Stimulated activated CD4-positive, alpha-beta T cell treated with anti-CD3 and anti-CD28 coated beads, Interleukin-1b, Interleukin-23, amount 100 ng/mL, for 1 hour (primary cell): ENCODE results near the gene AFAP1L1.

Experiments
- DNase-seq, 2 donors: peaks; one replicate each; pipeline ENCODE4 v3.0.0-alpha.2; 2020; ENCODE audit warnings: low read depth in 2 of 2

Gene AFAP1L1

DNA sequence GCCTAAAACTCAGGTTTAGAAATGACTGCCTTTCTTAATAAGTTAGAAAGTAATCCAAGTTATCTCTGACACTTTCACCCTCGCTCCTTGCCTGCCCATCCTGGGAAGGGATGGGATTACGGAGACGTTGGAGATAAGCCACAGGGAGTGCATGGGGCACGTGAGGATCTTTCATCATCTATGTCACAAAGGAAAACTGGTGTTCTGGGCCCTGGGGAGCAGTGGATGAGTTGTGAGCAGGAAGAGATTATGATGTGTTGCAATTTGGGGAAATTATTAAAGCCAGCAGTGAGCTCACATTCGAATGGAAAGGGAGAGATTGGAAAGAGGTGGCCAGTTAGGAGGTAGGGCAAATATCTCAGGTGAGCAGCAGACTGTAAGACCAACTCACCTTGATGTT, 12.8 kb downstream of the AFAP1L1 start:
- no peak for DNase-seq

DNA sequence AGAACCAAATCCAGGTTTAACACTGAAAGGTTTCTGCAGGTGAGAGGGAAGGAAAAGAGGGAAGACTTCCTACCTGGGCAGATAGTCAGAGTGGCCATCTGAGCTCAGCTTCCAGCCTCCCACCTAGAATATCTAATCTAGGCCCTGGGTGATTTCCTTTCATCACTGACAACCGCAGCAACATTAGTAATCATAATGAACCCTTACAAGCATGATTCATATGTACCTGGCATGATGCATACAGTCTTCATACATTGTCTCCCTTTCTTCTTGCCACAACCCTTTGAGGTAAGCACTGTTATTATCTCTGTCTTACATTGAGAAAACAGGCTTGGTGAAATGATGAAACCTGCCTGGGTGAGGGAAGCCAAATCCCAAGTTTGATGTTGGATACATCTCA, 13.5 kb downstream of the AFAP1L1 start:
- no peak for DNase-seq

DNA sequence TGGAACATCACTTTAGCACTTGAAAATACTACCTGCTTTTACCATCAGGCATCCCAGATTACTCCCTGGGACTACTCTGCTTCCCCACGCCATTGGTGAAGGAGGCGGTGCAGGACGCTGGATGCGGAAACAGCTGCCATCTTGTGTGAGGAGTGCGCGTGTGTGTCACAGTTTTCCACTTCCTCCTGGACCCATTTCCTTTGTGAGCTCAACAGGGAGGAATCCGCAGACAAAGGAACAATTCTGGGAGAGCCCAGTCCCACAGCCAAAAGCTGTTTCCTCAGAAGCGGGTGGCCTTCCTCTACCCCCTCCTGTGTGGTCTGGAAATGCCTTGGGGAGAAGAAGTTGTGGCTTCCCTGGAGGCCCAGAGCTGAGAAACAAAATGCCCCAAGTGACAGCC, 16.8 kb downstream of the AFAP1L1 start:
- no peak for DNase-seq

DNA sequence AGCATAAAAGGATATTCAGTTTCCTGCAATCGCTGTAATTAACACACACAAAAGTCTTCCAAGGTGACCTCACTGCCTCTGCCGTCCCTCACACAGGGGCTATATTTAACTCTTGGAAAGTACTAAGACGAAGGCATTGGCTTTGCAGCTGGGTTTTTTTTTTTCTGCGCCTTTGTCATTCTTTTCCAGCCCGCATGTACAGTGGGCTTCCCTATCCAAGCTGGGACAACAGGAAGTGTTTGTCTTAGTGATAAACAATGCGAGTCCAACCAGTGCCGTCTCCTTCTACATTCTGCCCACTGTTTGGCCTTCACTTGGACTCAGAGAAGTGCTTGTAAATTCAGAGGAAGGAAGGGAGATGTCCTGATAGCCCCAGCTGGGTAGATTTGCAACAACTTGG, 17.6 kb downstream of the AFAP1L1 start:
- no peak for DNase-seq

GRCh38 chr5:149294872-149295829, 23.5 kb downstream of the AFAP1L1 start:
- DNase-seq, result no peak

- no peak for DNase-seq
Observed at GRCh38 chr5:149297340-149298025, 25.8 kb downstream of the AFAP1L1 start.

GRCh38 chr5:149298163-149298562, 26.5 kb downstream of the AFAP1L1 start:
- DNase-seq, result no peak

DNA sequence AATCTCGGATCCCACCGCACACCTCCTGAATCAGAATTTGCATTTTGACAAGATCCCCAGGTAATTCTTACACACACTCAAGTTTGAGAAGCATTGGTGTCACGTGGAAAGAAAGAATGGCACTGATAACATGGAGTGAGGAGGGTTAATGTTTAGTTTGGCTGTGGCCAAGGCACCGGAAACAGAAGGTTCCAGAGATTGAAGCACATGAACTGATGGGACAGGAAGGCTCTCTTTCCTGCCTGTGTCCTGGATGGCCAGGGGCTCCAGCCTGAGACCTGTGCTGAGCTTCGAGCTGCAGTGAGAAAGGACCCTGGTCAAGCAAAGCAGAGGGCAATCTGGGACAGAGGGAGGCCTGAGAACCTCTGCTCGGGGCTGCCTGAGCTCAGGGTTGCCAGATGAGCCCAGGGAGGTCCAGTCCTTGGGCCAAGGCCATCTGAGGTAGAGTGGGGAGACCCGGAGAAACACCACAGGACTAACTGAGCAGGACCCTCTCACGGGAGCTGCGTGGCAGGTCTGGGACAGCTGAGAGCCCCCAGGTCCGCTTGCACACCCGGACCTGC, 27.3 kb downstream of the AFAP1L1 start:
- no peak for DNase-seq

- no peak for DNase-seq
Observed at GRCh38 chr5:149299451-149300054, 27.9 kb downstream of the AFAP1L1 start.

GRCh38 chr5:149300441-149300840, 28.8 kb downstream of the AFAP1L1 start:
- DNase-seq, result no peak

- DNase-seq, result no peak
Observed at GRCh38 chr5:149301049-149301743, 29.5 kb downstream of the AFAP1L1 start.

DNA sequence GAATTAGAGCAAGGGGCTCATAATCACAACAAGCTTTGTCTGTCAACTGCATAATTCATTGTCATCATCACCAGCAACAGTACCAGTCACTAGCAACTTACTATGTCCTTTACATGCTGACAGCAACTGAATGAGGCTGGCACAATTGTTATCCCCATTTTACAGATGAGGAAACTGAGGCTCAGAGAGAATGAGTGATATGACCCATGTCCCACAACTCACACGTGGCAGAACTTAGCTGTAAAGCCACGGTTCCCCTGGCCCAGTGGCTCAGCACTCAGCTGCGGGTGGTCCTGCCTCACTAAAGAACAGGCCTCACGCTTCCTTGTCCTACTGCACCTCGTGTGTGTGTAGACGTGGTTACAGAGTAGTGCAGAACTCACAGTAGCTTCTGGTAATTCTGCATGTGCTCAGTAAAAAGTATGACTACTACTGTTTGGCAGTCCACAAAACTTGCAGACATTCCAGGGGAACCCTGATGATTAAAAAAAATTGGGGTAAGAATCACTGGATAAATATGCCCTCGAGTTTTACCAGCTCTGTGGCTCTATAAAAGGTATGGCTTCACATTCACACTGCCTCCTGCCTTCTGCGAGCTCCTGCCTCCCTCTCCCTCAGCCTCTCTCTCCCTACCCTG, 30.2 kb downstream of the AFAP1L1 start:
- no peak for DNase-seq

GRCh38 chr5:149302641-149303040, 31.0 kb downstream of the AFAP1L1 start:
- DNase-seq, result no peak

DNA sequence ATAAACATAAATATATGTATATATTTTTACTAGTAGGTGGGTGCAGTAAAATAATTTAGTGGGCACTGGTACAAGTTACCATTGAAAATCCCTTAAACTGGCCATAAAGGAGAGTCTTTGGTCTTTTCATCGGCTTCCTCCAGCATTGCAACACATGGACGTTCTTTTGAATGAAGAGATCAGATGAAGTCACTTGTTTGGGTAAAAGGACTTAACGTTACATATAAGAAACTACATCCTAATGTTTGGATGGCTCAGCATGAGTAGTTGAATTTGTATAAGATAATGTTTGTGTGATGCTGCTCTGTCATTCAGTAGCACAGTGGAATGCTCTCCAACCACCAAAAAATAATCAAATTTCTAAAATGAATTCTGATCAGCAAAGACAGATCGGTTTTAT, 31.6 kb downstream of the AFAP1L1 start:
- no peak for DNase-seq

- no peak for DNase-seq
Observed at GRCh38 chr5:149304195-149305078, 32.8 kb downstream of the AFAP1L1 start.

GRCh38 chr5:149309354-149309753, 37.7 kb downstream of the AFAP1L1 start:
- DNase-seq, result no peak

DNA sequence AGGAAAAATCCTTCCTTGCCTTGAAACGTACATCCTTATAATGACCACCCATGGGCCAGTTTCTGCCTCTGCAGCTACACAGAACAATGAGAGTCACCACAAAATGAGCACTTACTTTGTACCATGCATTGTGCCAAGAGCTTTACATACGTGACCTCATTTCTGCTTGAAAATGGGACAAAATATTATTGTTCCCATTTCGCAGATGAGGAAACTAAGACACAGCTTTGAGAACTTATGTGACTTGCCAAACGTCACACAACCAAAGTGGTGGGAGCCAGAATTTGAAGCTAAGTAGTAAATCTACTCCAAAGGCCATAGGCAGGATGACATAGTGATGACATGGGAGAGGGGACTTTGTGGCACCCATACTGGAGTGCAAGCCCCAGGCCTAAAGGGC, 38.8 kb downstream of the AFAP1L1 start:
- DNase-seq, result no peak

DNA sequence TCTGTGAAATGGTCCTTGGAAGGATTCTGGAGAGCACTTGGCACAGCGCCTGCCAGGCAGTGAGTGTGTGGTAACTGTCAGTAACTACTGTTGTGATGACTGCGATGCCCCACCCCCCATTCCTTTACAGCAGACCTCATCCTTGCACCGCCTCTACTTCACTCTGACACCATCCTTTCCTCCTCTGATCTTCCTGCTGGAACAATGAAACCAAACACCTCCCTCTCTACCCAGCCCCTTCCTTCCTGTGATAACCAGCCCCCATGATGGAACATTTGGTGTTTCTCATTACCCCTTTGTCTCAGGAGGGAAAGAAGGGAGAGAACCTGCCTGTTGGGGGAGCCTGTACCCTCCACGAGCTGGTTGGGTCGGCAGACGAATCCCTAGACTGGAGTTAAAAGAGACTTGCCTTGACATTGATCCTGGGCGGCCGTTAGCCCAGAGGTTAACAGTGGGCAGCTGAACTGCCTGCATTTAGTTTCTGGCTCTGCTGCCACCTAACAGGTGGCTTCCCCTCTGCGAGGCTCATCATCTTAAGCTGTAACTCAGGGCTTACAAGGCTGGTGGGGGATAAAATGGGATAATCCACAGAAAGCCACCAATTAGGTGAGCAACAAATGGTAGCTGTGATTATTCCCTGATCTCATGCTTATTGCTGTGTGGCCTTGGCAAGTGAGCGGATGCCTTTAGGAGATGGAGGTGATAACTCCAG, 39.4 kb downstream of the AFAP1L1 start:
- DNase-seq, result no peak

DNA sequence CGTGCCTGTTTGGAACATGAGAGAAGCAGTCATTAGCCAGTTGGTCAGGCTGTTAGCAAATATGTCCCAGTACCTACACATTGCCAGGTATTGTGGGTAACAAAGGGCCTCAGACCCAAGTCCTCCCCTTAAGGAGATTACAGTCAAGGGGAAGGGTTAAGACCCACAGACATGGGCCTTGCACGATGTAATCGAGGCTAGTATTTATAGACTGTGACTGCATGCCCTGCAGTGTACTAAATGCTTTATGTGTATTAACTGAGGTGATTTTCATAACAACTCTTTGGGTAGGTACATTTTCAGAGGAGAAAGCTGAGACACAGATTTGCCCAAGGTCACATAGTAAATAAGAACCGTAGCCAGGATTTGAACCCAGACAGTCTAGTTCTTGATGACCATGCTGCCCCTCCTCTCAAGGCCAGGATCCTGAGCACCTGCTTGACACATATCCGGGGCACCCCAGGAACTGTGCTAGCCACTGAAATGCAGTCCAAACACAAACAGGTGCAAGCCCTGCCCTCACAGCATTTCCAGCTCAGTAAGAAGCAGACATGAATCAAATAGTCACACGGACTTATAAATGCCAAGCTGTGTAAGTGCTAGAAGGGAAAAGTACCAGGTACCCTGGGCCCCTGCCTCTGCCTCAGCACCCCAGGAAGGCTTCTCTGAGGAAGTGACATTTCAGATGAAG, 41.6 kb downstream of the AFAP1L1 start:
- no peak for DNase-seq
